Measurements from ENCODE around the gene ASB4.

ASB4 gene

GRCh38 chr7:95529701-95530100 lies 44.0 kb downstream of the ASB4 start:
- TF ChIP-seq CTCF (IDR thresholded peaks at IDR 0.05; ENCODE audit: extremely low read depth, missing control alignments), result no peak
- DNase-seq (ENCODE audit: low spot score), result no peak

GRCh38 chr7:95530881-95531280 lies 45.1 kb downstream of the ASB4 start:
- TF ChIP-seq CTCF (IDR thresholded peaks at IDR 0.05; ENCODE audit: extremely low read depth, missing control alignments), result no peak

GRCh38 chr7:95531605-95532219 lies 46.0 kb downstream of the ASB4 start:
- TF ChIP-seq CTCF (IDR thresholded peaks at IDR 0.05; ENCODE audit: extremely low read depth, missing control alignments), result no peak
- no peak for DNase-seq (ENCODE audit: low spot score)

More at GRCh38 chr7:95530881-95531280, 45.1 kb downstream of the ASB4 start:
- DNase-seq (ENCODE audit: low spot score), result no peak

GRCh38 chr7:95534796-95535195 lies 49.1 kb downstream of the ASB4 start:
- TF ChIP-seq CTCF (IDR thresholded peaks at IDR 0.05; ENCODE audit: extremely low read depth, missing control alignments), result no peak
- no peak for DNase-seq (ENCODE audit: low spot score)

GRCh38 chr7:95535662-95536061 lies 49.9 kb downstream of the ASB4 start:
- no peak for DNase-seq (ENCODE audit: low spot score)
- no peak for TF ChIP-seq CTCF (IDR thresholded peaks at IDR 0.05; ENCODE audit: extremely low read depth, missing control alignments)

GRCh38 chr7:95536656-95537311 lies 51.0 kb downstream of the ASB4 start:
- DNase-seq (ENCODE audit: low spot score), result no peak
- TF ChIP-seq CTCF (IDR thresholded peaks at IDR 0.05; ENCODE audit: extremely low read depth, missing control alignments), result no peak

- DNase-seq (ENCODE audit: low spot score), result no peak
- TF ChIP-seq CTCF (IDR thresholded peaks at IDR 0.05; ENCODE audit: extremely low read depth, missing control alignments), result no peak
These were observed 51.7 kb downstream of the ASB4 start for GRCh38 chr7:95537468-95537867.
